Neuronal stem cell (in vitro differentiated cells): ENCODE data around the gene COL20A1.
A peak's percentile ranks its signal among the peaks of the same experiment; 100 is the strongest.

ENCODE experiments used
- DNase-seq: peaks from one replicate; pipeline ENCODE4 v3.0.0-alpha.2; 2013; ENCODE audit warnings: low spot score
- H2AFZ ChIP-seq: one replicate; pipeline ENCODE4 v1.6.1; 2013; ENCODE audit warnings: mild to moderate bottlenecking, low read length, inconsistent platforms
- H2AK5ac ChIP-seq: 2 replicates; pipeline ENCODE4 v1.6.1; 2013; ENCODE audit warnings: low read depth, mild to moderate bottlenecking, inconsistent platforms, low read length, moderate library complexity, mixed read lengths
- H2BK120ac ChIP-seq: 2 replicates; pipeline ENCODE4 v1.6.1; 2013; ENCODE audit warnings: low read depth, mild to moderate bottlenecking, inconsistent platforms, low read length, moderate library complexity, mixed read lengths
- H2BK12ac ChIP-seq: one replicate; pipeline ENCODE4 v1.6.1; 2013; ENCODE audit warnings: low read length, inconsistent platforms
- H2BK15ac ChIP-seq: 2 replicates; pipeline ENCODE4 v1.6.1; 2013; ENCODE audit warnings: mild to moderate bottlenecking, low read length, inconsistent platforms, mixed read lengths
- H2BK5ac ChIP-seq: one replicate; pipeline ENCODE4 v1.6.1; 2013; ENCODE audit warnings: inconsistent platforms, mild to moderate bottlenecking, low read length, moderate library complexity
- H3K14ac ChIP-seq: one replicate; pipeline ENCODE4 v1.6.1; 2013; ENCODE audit warnings: low read length, inconsistent platforms
- H3K18ac ChIP-seq: 2 replicates; pipeline ENCODE4 v1.6.1; 2013; ENCODE audit warnings: low read length, inconsistent platforms
- H3K23ac ChIP-seq: 2 replicates; pipeline ENCODE4 v1.6.1; 2013; ENCODE audit warnings: low read depth, mild to moderate bottlenecking, mixed read lengths, low read length, inconsistent platforms; ENCODE audit not compliant: poor library complexity
- H3K27ac ChIP-seq: replicated peaks from 3 replicates; pipeline ENCODE4 v1.5.1; 2013; ENCODE audit warnings: low read length, inconsistent platforms
- H3K27me3 ChIP-seq, 3 experiments: 2 replicates each; pipeline ENCODE4 v1.6.1; 2013; ENCODE audit warnings: low read length in 3 of 3, mild to moderate bottlenecking in 2 of 3, inconsistent platforms in 1 of 3, low read depth in 1 of 3, mixed read lengths in 1 of 3, moderate library complexity in 1 of 3; ENCODE audit not compliant: control insufficient read depth in 3 of 3, insufficient read depth in 3 of 3
- H3K36me3 ChIP-seq, 2 donors: replicated peaks in 1 of 2; 2 replicates each; pipeline ENCODE4 v1.6.1; 2013; ENCODE audit warnings: low read length in 2 of 2; ENCODE audit not compliant: control insufficient read depth in 2 of 2, insufficient read depth in 2 of 2
- H3K4ac ChIP-seq: 2 replicates; pipeline ENCODE4 v1.6.1; 2013; ENCODE audit warnings: inconsistent platforms, mild to moderate bottlenecking, low read length, moderate library complexity
- H3K4me1 ChIP-seq, 2 donors: 1 replicate in 1 of 2; 2 replicates in 1 of 2; pipeline ENCODE4 v1.6.1; 2013; ENCODE audit warnings: low read length in 2 of 2, low read depth in 1 of 2; ENCODE audit not compliant: control insufficient read depth in 2 of 2, insufficient read depth in 1 of 2
- H3K4me2 ChIP-seq: one replicate; pipeline ENCODE4 v1.6.1; 2013; ENCODE audit warnings: mild to moderate bottlenecking, low read length, inconsistent platforms; ENCODE audit not compliant: insufficient read depth, poor library complexity, severe bottlenecking
- H3K4me3 ChIP-seq, 2 donors: 2 replicates each; pipeline ENCODE4 v1.5.1; 2013; ENCODE audit warnings: low read length in 2 of 2, mild to moderate bottlenecking in 2 of 2, inconsistent platforms in 1 of 2, moderate library complexity in 1 of 2
- H3K79me1 ChIP-seq: one replicate; pipeline ENCODE4 v1.6.1; 2013; ENCODE audit warnings: low read depth, mild to moderate bottlenecking, inconsistent platforms, low read length, moderate library complexity
- H3K9ac ChIP-seq: one replicate; pipeline ENCODE4 v1.6.1; 2013; ENCODE audit warnings: mild to moderate bottlenecking, low read depth, low read length, inconsistent platforms; ENCODE audit not compliant: poor library complexity
- H3K9me3 ChIP-seq, 2 donors: replicated peaks in 1 of 2; 2 replicates each; pipeline versions ENCODE3 to v1.6.1; 2013; ENCODE audit warnings: low read length in 2 of 2, mild to moderate bottlenecking in 2 of 2, inconsistent platforms in 1 of 2, low read depth in 1 of 2, mixed read lengths in 1 of 2, moderate library complexity in 1 of 2; ENCODE audit not compliant: control insufficient read depth in 2 of 2, insufficient read depth in 1 of 2
- H4K8ac ChIP-seq: one replicate; pipeline ENCODE4 v1.6.1; 2013; ENCODE audit warnings: low read depth, mild to moderate bottlenecking, inconsistent platforms, low read length, moderate library complexity
- H4K91ac ChIP-seq: one replicate; pipeline ENCODE4 v1.6.1; 2013; ENCODE audit warnings: low read length, low read depth, mild to moderate bottlenecking, inconsistent platforms; ENCODE audit not compliant: poor library complexity
- WGBS, 2 donors: extraction: QIAGEN DNeasy Blood & Tissue Kit; methylation state at CpG; one replicate each; pipeline ENCODE4 v1.1.7; 2013; ENCODE audit warnings: missing lambda C conversion rate in 2 of 2, mixed read lengths in 1 of 2; ENCODE audit not compliant: insufficient read length in 2 of 2, insufficient replicate concordance in 1 of 2; ENCODE audit errors: extremely low coverage in 2 of 2; 5-methylcytosine and 5-hydroxymethylcytosine counted together

Gene COL20A1

DNA sequence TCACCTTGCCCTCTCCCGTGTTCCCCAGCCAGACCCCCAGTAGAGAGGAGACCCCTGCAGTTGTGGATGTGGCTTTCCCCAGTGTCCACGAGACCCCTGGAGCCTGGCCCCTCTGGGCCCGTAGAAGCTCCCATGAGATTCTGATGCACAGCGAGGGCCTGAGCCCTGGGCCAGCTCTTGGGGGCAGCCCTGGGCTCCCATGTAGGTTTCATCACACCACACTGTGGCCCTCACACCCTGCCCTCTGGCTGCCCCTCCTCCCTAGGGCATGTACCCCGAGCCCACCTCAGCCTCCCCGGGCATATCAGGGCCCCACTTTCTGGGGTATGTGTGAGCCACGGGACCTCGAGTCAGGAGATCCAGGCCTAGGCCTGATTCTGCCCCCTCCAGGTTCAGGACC, 75.2 kb downstream of the COL20A1 start:
- Histone ChIP-seq H3K27ac (no peak overlapping the region), H2BK120ac (no peak overlapping the region)
- WGBS, 2 donors = no CpG with 5 or more reads among the region's 8 CpGs

DNA sequence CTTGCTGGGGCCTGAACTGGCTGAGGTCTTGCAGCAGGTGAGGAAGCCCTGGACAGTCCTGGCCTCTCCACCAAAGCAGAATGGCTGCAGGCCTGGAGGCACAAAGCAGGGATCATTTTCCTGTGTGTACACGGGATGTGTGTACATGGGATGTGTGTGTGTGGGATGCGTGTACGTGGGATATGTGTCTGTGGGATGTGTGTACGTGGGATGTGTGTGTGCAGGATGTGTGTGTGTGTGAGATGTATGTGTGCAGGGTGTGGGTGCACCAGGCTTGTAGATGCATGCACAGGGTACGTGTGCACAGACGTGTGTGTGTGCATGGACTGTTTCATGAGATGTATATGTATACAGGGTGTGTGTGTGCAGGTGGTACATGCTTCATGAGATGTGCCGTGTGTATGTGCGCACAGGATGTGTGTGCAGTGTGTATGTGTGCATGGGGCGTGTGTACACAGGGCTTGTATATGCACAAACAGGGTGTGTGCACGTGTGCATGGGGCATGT, 76.1 kb downstream of the COL20A1 start:
- Histone ChIP-seq H3K4ac (no peak overlapping the region), H3K4me3 (peak overlapping the region in 1 of 2 donors; percentile 54), H4K91ac (no peak overlapping the region), H2BK5ac (no peak overlapping the region), H2BK12ac (peak overlapping the region; percentile 24), H3K79me1 (peaks cover 2% of the 10 kb centered on the region), H2AFZ (no peak overlapping the region), H3K4me2 (no peak overlapping the region), H2AK5ac (peak overlapping the region; percentile 3), H3K14ac (peak overlapping the region; percentile 97), H3K27ac (no peak overlapping the region), H2BK15ac (peak overlapping the region; percentile 49), H3K27me3 (peaks cover 0 to 43% (median 3%) of the 10 kb centered on the region in 3 experiments), H2BK120ac (no peak overlapping the region), H3K18ac (peak overlapping the region; percentile 31), H4K8ac (no peak overlapping the region), H3K36me3 (no peaks in the 10 kb centered on the region), H3K9me3 (no peaks in the 10 kb centered on the region), H3K23ac (peak overlapping the region; percentile 45), H3K9ac (peak overlapping the region; percentile 74), H3K4me1 (peaks cover 12 to 25% of the 10 kb centered on the region in 2 donors)
- 80% methylated on average over 1 of the region's 10 CpGs; no CpG with 5 or more reads in 1 of the 2 donors for WGBS, 2 donors
- no peak for DNase-seq

More for the DNA sequence above, 75.2 kb downstream of the COL20A1 start:
- Histone ChIP-seq H4K8ac (no peak overlapping the region), H3K79me1 (peaks cover 2% of the 10 kb centered on the region), H3K4me1 (peaks cover 15 to 33% of the 10 kb centered on the region in 2 donors), H2BK12ac (peak overlapping the region; percentile 25), H3K18ac (peak overlapping the region; percentile 41), H3K36me3 (no peaks in the 10 kb centered on the region), H3K23ac (no peak overlapping the region), H3K4me3 (no peak overlapping the region), H3K27me3 (peaks cover 0 to 51% (median 3%) of the 10 kb centered on the region in 3 experiments), H2AFZ (no peak overlapping the region), H3K9ac (no peak overlapping the region), H2AK5ac (peak overlapping the region; percentile 42), H2BK15ac (no peak overlapping the region), H2BK5ac (peak overlapping the region; percentile 84), H3K4me2 (no peak overlapping the region), H3K14ac (no peak overlapping the region), H3K4ac (no peak overlapping the region), H4K91ac (no peak overlapping the region), H3K9me3 (no peaks in the 10 kb centered on the region)
- DNase-seq = no peak

DNA sequence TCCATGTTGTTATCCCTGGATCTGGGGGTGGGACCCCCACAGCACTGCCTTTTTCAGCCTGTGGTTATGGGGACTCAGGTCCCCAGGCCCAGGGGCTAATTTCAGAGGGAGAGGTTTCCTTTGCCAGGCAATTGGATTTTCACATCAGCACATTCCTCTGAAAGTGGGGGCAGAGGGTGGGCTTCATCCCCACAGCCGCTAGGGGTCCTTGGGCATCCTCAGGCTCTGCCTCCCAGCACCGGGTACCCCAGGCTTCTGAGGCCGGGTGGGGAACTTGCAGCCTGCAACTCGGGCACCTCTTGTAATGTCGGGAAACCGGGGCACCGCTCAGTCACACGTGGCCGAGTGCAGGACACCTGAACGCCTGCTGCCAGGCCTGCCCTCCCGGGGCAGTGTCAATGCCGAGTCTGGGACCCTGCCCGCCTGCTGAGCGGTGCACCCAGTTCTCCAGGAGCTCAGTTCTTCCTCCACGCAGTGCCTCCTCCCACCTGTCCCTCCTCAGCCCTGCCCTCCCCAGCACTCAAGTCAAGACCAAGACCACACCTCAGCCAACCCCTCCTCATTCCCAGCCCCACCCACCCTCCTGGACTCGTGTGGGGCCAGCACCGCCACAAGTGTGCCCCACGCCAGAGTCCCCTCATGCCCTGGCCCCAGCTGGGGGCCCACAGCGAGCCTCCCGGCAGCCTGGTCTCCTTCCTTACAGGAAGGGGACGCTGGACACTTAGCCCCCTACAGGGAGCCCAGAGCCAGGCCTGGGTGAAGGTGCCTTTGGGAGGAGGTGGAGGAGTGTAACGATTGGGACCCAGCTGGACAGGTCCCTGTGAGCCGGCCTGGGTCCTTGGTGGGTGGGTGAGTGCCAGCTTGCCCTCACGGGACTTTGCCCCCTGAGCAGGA, 77.0 kb downstream of the COL20A1 start:
- Histone ChIP-seq H3K4me2 (no peak overlapping the region), H2BK5ac (no peak overlapping the region), H3K79me1 (peaks cover 2% of the 10 kb centered on the region), H3K27ac (no peak overlapping the region), H2BK15ac (peak overlapping the region; percentile 75), H2AK5ac (peak overlapping the region; percentile 63), H3K4ac (no peak overlapping the region), H3K14ac (peak overlapping the region; percentile 38), H3K9me3 (no peaks in the 10 kb centered on the region), H3K4me3 (no peak overlapping the region), H3K4me1 (peaks cover 12 to 27% of the 10 kb centered on the region in 2 donors), H3K9ac (no peak overlapping the region), H4K91ac (no peak overlapping the region), H2BK120ac (no peak overlapping the region), H3K36me3 (no peaks in the 10 kb centered on the region), H2BK12ac (no peak overlapping the region), H3K27me3 (peaks cover 0 to 38% (median 3%) of the 10 kb centered on the region in 3 experiments), H2AFZ (no peak overlapping the region), H3K23ac (peak overlapping the region; percentile 85), H3K18ac (peak overlapping the region; percentile 35), H4K8ac (no peak overlapping the region)
- no CpG with 5 or more reads among the region's 24 CpGs for WGBS, 2 donors
- DNase-seq = no peak

DNA sequence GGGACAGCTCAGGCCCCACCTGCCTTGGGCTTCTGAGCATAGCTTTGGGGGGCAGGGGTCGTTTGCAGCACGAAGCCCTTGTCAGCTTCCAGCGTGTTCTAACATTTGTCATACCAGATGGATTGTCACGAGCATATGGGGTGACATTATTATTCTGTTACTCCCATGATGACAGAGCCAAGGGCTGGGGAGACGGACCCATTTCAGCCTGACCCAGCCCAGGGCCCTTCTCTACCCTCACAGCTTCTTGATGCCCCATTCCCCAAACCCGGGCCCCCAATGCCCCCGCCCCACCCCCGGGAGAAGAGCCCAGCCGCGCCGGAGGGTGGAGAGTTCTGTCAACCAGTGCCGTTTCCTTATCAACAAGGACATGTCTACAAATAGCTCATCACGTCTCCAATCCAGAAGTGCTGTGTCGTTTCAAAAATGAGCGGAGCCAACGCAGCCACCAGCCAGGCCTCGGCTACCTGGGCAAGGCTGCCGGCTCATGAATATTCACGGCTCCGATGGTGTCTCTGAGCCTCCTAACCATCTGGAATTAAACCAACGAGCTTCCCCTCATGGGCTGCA, 77.7 kb downstream of the COL20A1 start:
- Histone ChIP-seq H3K23ac (peak overlapping the region; percentile 85), H2AK5ac (peak overlapping the region; percentile 63), H3K36me3 (no peaks in the 10 kb centered on the region), H4K8ac (no peak overlapping the region), H3K4ac (no peak overlapping the region), H3K79me1 (peaks cover 2% of the 10 kb centered on the region), H3K4me1 (peaks cover 12 to 28% of the 10 kb centered on the region in 2 donors), H2BK15ac (peak overlapping the region; percentile 75), H2BK5ac (no peak overlapping the region), H3K27me3 (peaks cover 0 to 35% (median 3%) of the 10 kb centered on the region in 3 experiments), H3K4me2 (no peak overlapping the region), H3K27ac (no peak overlapping the region), H3K9me3 (no peaks in the 10 kb centered on the region), H3K4me3 (no peak overlapping the region), H3K18ac (peak overlapping the region; percentile 35), H2BK12ac (no peak overlapping the region), H3K14ac (no peak overlapping the region), H2BK120ac (no peak overlapping the region), H2AFZ (no peak overlapping the region), H4K91ac (no peak overlapping the region), H3K9ac (no peak overlapping the region)
- no CpG with 5 or more reads among the region's 21 CpGs for WGBS, 2 donors
- no peak for DNase-seq
